Measurements from ENCODE around the gene P4HA2. TPM values are rescaled to one million over a fixed set of nuclear protein-coding genes. Genes with fewer than 3 reads are reported as not detected.

Gene P4HA2
- total and polyA plus RNA-seq, 10 donors, result 2.7 to 38.1 (median 12.9) TPM

DNA sequence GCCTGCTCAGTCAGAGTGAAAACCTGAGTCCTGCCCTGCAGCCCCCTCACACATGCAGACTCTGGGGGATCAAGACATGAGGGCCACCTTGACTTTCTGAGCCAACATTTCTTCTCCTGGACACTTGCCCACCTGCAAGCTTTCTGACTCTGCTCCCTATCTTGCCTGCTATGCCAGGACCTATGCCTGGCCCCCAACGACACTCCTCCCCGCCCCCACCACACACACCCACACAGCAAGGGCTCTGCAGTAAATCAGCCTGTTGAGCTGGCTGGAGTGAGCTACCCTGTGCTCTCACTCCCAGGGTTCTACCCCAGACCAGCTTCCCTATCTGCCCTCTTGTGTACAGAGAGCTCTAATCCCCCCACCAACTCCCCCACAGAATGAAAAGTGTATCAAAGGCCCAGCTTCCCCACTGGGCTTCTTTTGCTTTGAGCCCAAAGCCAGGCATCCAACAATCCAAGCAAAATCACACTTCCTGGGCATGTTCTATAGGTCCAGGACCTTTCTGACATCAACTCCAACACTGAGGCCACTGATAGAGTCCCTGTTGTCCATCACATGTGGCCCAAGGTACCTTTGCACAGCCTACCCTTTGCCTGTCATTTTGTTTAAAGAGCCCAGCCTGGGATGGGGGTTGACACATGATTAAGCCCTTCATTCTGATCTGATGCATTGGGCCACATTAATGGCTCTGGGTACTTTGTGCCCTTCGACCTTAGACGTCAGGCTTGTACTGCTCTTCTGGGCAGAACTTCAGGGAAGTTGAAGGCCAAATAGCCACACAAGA, 37.1 kb upstream of the P4HA2 start:
- TF ChIP-seq, protein P1, sequence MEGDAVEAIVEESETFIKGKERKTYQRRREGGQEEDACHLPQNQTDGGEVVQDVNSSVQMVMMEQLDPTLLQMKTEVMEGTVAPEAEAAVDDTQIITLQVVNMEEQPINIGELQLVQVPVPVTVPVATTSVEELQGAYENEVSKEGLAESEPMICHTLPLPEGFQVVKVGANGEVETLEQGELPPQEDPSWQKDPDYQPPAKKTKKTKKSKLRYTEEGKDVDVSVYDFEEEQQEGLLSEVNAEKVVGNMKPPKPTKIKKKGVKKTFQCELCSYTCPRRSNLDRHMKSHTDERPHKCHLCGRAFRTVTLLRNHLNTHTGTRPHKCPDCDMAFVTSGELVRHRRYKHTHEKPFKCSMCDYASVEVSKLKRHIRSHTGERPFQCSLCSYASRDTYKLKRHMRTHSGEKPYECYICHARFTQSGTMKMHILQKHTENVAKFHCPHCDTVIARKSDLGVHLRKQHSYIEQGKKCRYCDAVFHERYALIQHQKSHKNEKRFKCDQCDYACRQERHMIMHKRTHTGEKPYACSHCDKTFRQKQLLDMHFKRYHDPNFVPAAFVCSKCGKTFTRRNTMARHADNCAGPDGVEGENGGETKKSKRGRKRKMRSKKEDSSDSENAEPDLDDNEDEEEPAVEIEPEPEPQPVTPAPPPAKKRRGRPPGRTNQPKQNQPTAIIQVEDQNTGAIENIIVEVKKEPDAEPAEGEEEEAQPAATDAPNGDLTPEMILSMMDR (IDR thresholded peaks at IDR 0.05 in 8 of 11, conservative IDR thresholded peaks at IDR 0.05 in 3 of 11), result no peak
- TF ChIP-seq POLR2AphosphoS5 (IDR thresholded peaks at IDR 0.05), result no peak
- TF ChIP-seq POLR2A (IDR thresholded peaks at IDR 0.05), result no peak
- DNase-seq, result peak; percentile 31
- H3K4me3 ChIP-seq, result no peak overlapping the region
- H3K36me3 ChIP-seq, result no peaks in the 10 kb centered on the region
- 64 to 81% (median 76%) methylated on average over 4 of the region's 4 CpGs for WGBS, 5 donors
- H3K27ac ChIP-seq, result peak overlapping the region in 5 of 8 donors; percentile 41 to 82 (median 60)
- H3K4me1 ChIP-seq, result peaks cover 3 to 35% (median 18%) of the 10 kb centered on the region in 6 donors
- no peaks in the 10 kb centered on the region for H3K9me3 ChIP-seq
- H3K27me3 ChIP-seq (replicated peaks in 1 of 7), result no peaks in the 10 kb centered on the region
- intact Hi-C loops (cut with DNase I; ENCODE audit: low total_unique reads), result no loop called here

DNA sequence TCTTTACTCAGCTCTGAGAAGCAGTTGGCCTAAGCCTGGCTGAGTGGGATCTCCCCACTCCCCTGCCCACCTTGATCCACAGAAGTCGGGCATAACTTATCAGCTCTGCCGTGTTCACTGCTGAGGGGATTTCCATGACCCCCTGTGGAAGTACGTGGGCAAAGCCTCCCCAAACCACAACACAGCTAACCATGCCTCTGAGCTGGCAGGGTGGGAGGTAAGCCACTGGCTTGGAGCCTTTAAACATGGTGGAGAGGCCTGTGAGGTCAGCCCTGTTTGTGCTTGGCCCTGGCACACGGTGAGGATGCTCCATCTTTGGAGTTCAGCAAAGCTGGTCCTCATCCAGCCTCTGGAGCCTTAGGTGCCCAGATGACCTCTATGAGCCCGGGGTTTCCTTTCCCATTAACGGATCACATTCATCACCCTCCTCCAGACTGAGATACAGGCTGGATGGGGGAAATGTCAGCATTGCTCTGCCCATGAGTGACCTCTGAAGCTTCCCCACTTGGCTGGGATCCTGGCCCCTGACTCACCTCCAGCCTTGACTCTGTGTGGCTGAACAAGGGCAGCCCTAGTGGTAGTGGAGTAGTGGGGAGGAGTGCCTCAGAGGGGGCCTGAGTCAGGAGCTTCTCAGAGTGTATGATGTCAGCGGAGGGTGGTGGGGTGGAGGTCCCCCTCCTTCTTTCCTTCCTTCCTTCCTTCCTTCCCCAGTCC, 36.1 kb upstream of the P4HA2 start:
- TF ChIP-seq, protein P1 (IDR thresholded peaks at IDR 0.05 in 8 of 11, conservative IDR thresholded peaks at IDR 0.05 in 3 of 11), result no peak
- TF ChIP-seq POLR2AphosphoS5 (IDR thresholded peaks at IDR 0.05), result peak in 1 of 3 donors; percentile 23
- TF ChIP-seq POLR2A (IDR thresholded peaks at IDR 0.05), result no peak
- 49 to 91% (median 58%) methylated on average over 4 to 7 of the region's 7 CpGs for WGBS, 5 donors
- Histone ChIP-seq H3K4me1 (peaks cover 3 to 35% (median 18%) of the 10 kb centered on the region in 6 donors), H3K4me3 (no peak overlapping the region), H3K27ac (peak overlapping the region in 4 of 8 donors; percentile 6 to 82 (median 40)), H3K9me3 (no peaks in the 10 kb centered on the region), H3K36me3 (no peaks in the 10 kb centered on the region), H3K27me3 (replicated peaks in 1 of 7) (peaks cover 0 to 1% (median 0%) of the 10 kb centered on the region in 7 donors)
- intact Hi-C loops (cut with DNase I; ENCODE audit: low total_unique reads), result no loop called here
- peak; percentile 63 for DNase-seq

DNA sequence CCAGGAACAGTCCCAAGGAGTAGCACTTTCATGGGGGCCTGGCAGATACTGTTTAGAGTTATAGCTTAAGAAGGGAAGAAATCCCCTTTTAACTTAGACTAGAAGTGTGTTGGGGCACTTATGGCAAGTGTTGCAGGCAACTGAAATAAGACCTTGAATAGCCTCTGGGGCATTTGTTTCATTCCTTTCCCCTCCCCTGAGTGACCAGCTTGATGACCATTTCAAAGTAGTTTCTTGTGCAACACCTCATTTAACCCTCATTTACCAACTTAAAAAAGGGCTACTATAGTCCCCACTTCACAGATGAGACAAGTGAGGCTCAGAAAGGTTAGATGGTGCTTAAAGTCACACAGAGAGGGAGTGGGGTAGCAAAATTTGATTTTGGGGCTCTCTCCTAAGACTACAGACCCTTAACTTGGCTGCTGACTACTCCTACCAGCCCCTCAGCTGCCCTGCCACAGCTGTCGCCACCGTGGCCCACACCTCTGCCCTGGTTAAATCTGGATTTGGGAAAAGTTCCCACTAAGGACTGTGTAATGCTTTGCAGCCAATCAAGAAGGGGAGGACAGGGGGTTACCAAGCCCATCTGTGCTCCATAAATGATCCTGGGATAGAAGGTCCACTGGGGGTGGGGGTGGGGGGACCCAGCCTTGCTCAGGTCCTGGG, 35.4 kb upstream of the P4HA2 start:
- Histone ChIP-seq H3K4me1 (peaks cover 3 to 36% (median 19%) of the 10 kb centered on the region in 6 donors), H3K36me3 (no peaks in the 10 kb centered on the region), H3K27ac (peak overlapping the region in 2 of 8 donors; percentile 60 to 82), H3K9me3 (no peaks in the 10 kb centered on the region), H3K27me3 (replicated peaks in 1 of 7) (peaks cover 0 to 8% (median 2%) of the 10 kb centered on the region in 7 donors), H3K4me3 (no peak overlapping the region)
- no peak for TF ChIP-seq POLR2AphosphoS5 (IDR thresholded peaks at IDR 0.05)
- intact Hi-C loops (cut with DNase I; ENCODE audit: low total_unique reads), result no loop called here
- peak; percentile 27 for DNase-seq
- 87 to 96% (median 95%) methylated on average over 2 of the region's 2 CpGs for WGBS, 5 donors

DNA sequence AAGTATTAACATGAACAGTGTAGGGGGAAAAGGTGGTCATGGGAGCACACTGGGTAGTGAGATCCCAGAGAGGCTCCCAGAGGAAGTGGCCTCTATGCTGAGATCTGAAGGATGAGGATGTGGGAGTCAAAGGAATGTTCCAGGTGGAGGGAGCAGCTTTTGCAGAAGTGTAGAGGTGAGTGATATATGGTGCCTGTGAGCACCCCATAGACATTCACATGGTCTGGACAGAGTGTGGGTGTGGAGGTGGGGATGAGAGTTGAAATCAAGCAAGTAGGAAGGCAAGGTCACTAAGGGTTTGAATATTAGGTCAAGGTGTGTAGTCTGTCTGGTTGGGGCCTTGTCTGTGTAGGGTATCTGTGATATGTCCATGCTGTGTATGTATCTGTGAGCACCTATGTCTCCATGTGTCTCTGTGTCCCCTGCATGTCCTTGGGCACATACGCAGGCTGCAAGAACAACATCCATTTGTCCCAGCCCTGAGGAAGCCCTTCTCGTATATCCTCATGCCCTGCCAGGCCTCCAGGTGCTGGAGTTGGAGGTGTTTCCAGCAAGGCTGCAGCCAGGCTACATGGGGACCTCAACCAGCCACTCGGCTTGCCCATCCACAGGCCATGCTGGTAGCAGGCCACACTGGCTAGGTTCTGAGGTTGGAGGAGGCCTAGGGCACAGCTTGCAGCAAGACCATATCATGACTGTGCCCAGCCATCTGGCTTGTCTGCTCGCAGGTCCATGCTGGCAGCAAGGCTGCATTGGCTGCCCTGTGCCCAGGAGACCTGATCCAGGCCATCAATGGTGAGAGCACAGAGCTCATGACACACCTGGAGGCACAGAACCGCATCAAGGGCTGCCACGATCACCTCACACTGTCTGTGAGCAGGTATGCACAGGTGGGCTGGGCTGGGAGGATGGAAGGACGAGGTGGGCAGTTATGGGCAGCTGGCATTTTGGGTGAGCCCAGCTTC, 34.5 kb upstream of the P4HA2 start:
- Histone ChIP-seq H3K27me3 (replicated peaks in 1 of 7) (peaks cover 0 to 17% (median 10%) of the 10 kb centered on the region in 7 donors), H3K27ac (no peak overlapping the region), H3K36me3 (no peaks in the 10 kb centered on the region), H3K9me3 (no peaks in the 10 kb centered on the region), H3K4me3 (no peak overlapping the region), H3K4me1 (peaks cover 3 to 43% (median 22%) of the 10 kb centered on the region in 6 donors)
- intact Hi-C loops (cut with DNase I; ENCODE audit: low total_unique reads), result no loop called here
- TF ChIP-seq, protein P1 (IDR thresholded peaks at IDR 0.05 in 8 of 11, conservative IDR thresholded peaks at IDR 0.05 in 3 of 11), result no peak
- TF ChIP-seq POLR2AphosphoS5 (IDR thresholded peaks at IDR 0.05), result no peak
- TF ChIP-seq POLR2A (IDR thresholded peaks at IDR 0.05), result no peak
- WGBS, 5 donors, result 81 to 93% (median 90%) methylated on average over 3 to 7 of the region's 7 CpGs
- DNase-seq, result peak; percentile 64
